ENCODE data around the gene TTBK1. TPM values are rescaled to one million over a fixed set of nuclear protein-coding genes. Genes with fewer than 3 reads are reported as not detected.

The TTBK1 gene
- total and polyA plus RNA-seq, 10 donors, result 0.05 to 0.32 (median 0.09) TPM; not detected in 1

DNA sequence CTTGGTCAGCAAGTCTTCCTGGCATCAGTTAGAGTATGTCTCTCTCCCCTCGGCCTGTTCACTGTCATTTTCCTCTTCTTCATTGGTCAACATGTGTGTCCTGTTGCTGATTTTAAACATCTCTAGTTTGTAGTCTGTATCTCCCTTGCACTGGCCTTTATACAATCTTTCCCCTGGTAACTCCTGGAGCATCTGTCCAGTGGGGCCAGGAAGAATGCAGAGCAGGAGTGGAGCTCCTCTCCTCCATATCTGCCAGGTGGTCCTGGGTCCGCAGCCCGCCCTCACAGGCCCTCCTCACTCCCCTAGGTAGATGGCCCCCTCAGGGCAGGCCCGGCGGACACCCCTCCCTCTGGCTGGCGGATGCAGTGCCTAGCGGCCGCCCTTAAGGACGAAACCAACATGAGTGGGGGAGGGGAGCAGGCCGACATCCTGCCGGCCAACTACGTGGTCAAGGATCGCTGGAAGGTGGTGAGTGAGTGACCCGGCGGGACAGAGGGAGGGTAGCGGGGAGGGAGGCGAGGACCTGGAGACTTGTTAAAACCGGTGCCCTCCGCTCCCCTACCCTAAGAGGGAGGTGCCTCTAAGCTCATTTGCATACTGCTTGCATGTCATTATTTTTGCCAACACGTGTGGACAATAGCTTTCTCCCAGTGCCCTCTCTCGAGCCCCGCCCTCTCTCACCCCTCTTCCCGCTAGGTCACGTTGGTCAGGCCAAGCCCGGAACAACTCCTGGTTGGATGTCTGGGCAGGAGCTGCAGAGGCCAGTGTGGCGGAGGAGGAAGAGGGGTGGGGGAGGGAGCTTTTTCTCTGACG lies 3.2 kb downstream of the TTBK1 start:
- no peaks in the 10 kb centered on the region for H3K9me3 ChIP-seq
- TF ChIP-seq POLR2AphosphoS5 (IDR thresholded peaks at IDR 0.05) (no peak), POLR2A (IDR thresholded peaks at IDR 0.05) (no peak)
- intact Hi-C loops (cut with DNase I; ENCODE audit: low total_unique reads), result no loop called here
- peak; percentile 82 for DNase-seq
- H3K4me3 ChIP-seq, result peak overlapping the region; percentile 67 to 95 (median 76)
- H3K36me3 ChIP-seq, result no peaks in the 10 kb centered on the region
- H3K27ac ChIP-seq, result peak overlapping the region in 5 of 8 donors; percentile 32 to 78 (median 51)
- H3K27me3 ChIP-seq (replicated peaks in 1 of 7), result peaks cover 0 to 80% (median 31%) of the 10 kb centered on the region in 7 donors
- H3K4me1 ChIP-seq, result peaks cover 4 to 28% (median 17%) of the 10 kb centered on the region in 6 donors
- 23 to 32% (median 26%) methylated on average over 23 to 27 of the region's 27 CpGs for WGBS, 5 donors

DNA sequence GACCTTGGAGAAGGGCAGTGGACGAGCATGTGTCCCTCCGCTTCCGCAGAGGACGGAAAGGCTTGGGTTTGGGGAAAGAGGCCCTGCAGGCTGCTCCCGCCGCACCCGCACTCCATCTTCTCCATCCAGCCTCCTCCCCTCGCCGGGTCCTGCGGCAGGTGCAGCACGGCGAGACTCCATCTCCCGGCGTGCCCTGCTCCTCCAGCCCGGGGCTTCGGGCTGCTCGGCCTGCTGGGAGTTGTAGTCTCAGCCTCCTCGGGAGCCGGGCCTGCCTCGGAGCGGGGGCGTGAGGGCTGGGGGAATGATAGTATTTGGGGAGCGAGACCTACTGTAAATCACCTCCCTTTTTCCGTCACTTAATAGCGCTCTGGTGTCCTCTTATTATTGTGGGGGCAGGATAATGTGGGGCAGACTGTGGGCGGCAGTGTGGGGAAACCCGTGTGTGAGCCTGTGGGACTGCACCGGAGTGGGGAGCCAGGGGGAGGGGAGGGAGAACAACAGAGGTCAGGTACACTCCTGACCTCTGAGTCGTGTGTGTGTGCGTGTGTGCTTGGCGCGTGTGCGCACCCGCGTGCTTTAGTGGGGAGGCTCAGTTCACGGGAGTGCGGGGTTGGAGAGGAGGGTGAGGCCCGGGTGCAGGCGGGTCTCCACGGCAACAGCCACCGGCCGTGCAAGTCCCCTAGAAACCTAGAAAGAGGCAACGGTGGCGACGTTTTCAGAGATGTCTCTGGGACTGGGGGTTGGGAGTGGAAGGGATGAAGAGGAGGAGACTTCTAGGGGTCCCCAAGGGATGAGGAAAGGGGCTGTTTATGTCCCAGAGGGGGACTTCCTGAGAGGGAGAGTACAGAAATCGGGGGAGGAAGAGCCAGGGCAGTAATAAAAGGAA lies 4.1 kb downstream of the TTBK1 start:
- peaks cover 4 to 29% (median 17%) of the 10 kb centered on the region in 6 donors for H3K4me1 ChIP-seq
- no peaks in the 10 kb centered on the region for H3K36me3 ChIP-seq
- peak overlapping the region in 5 of 8 donors; percentile 32 to 78 (median 51) for H3K27ac ChIP-seq
- TF ChIP-seq POLR2AphosphoS5 (IDR thresholded peaks at IDR 0.05) (peak; percentile 75 to 83 (median 81)), POLR2A (IDR thresholded peaks at IDR 0.05) (no peak)
- TF ChIP-seq, protein P1, sequence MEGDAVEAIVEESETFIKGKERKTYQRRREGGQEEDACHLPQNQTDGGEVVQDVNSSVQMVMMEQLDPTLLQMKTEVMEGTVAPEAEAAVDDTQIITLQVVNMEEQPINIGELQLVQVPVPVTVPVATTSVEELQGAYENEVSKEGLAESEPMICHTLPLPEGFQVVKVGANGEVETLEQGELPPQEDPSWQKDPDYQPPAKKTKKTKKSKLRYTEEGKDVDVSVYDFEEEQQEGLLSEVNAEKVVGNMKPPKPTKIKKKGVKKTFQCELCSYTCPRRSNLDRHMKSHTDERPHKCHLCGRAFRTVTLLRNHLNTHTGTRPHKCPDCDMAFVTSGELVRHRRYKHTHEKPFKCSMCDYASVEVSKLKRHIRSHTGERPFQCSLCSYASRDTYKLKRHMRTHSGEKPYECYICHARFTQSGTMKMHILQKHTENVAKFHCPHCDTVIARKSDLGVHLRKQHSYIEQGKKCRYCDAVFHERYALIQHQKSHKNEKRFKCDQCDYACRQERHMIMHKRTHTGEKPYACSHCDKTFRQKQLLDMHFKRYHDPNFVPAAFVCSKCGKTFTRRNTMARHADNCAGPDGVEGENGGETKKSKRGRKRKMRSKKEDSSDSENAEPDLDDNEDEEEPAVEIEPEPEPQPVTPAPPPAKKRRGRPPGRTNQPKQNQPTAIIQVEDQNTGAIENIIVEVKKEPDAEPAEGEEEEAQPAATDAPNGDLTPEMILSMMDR (IDR thresholded peaks at IDR 0.05 in 8 of 11, conservative IDR thresholded peaks at IDR 0.05 in 3 of 11), result peak in 4 of 11 experiments; percentile 4 to 15 (median 10)
- H3K9me3 ChIP-seq, result no peaks in the 10 kb centered on the region
- 1 to 2% (median 1%) methylated on average over 25 to 46 of the region's 46 CpGs for WGBS, 5 donors
- H3K27me3 ChIP-seq (replicated peaks in 1 of 7), result peaks cover 0 to 79% (median 33%) of the 10 kb centered on the region in 7 donors
- DNase-seq, result peak; percentile 97
- H3K4me3 ChIP-seq, result peak overlapping the region; percentile 67 to 95 (median 76)
- intact Hi-C loops (cut with DNase I; ENCODE audit: low total_unique reads), result no loop called here

DNA sequence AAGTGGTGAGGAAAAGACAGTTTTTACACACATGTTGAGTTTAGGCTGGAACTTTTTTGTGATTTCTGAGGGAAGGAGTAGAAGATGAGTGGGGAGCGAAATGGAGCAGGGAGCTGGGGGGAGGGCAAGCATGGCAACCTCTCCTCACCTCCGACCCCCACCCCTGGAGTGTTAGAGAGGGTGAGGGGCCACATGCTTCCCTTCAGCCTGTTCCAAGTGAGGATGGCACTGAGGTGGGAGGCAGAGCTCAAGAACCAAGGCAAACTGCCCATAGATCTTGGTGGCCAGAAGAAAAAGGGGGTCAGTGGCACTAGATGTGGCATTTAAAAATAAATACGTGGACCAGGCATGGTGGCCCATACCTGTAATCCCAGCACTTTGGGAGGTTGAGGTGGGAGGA lies 4.8 kb downstream of the TTBK1 start:
- Histone ChIP-seq H3K36me3 (no peaks in the 10 kb centered on the region), H3K9me3 (no peaks in the 10 kb centered on the region), H3K27me3 (replicated peaks in 1 of 7) (peaks cover 0 to 79% (median 26%) of the 10 kb centered on the region in 7 donors), H3K4me1 (peaks cover 4 to 29% (median 17%) of the 10 kb centered on the region in 6 donors), H3K4me3 (peak overlapping the region in 4 of 8 donors; percentile 67 to 95 (median 76)), H3K27ac (no peak overlapping the region)
- 74 to 87% (median 78%) methylated on average over 3 of the region's 3 CpGs for WGBS, 5 donors
- TF ChIP-seq POLR2A (IDR thresholded peaks at IDR 0.05), result no peak
- no peak for TF ChIP-seq POLR2AphosphoS5 (IDR thresholded peaks at IDR 0.05)
- TF ChIP-seq, protein P1 (IDR thresholded peaks at IDR 0.05 in 8 of 11, conservative IDR thresholded peaks at IDR 0.05 in 3 of 11), result no peak
- peak; percentile 41 for DNase-seq
- intact Hi-C loops (cut with DNase I; ENCODE audit: low total_unique reads), result no loop called here

- no peak for TF ChIP-seq POLR2A (IDR thresholded peaks at IDR 0.05)
- TF ChIP-seq, protein P1 (IDR thresholded peaks at IDR 0.05 in 8 of 11, conservative IDR thresholded peaks at IDR 0.05 in 3 of 11), result no peak
- no peak for TF ChIP-seq POLR2AphosphoS5 (IDR thresholded peaks at IDR 0.05)
- intact Hi-C loops (cut with DNase I; ENCODE audit: low total_unique reads), result no loop called here
Observed at GRCh38 chr6:43248791-43249190, 5.5 kb downstream of the TTBK1 start.

More at GRCh38 chr6:43248791-43249190, 5.5 kb downstream of the TTBK1 start:
- Histone ChIP-seq H3K9me3 (no peaks in the 10 kb centered on the region), H3K4me1 (peaks cover 4 to 26% (median 17%) of the 10 kb centered on the region in 6 donors), H3K27me3 (replicated peaks in 1 of 7) (peaks cover 0 to 79% (median 19%) of the 10 kb centered on the region in 7 donors), H3K36me3 (no peaks in the 10 kb centered on the region), H3K27ac (no peak overlapping the region), H3K4me3 (no peak overlapping the region)
- DNase-seq, result no peak
